Osteoblast (primary cell): ENCODE measurements around the gene FOXO3. TPM values are rescaled to one million over a fixed set of nuclear protein-coding genes. Genes with fewer than 3 reads are reported as not detected.
A peak's percentile ranks its signal among the peaks of the same experiment; 100 is the strongest.

Source experiments
- DNase-seq: peaks from one replicate; pipeline ENCODE4 v3.0.0; 2011; ENCODE audit warnings: low spot score, mixed read lengths; ENCODE audit not compliant: insufficient read length; ENCODE audit errors: missing footprints
- H2AFZ ChIP-seq: 2 replicates; pipeline ENCODE4 v1.6.0; 2011; ENCODE audit warnings: mild to moderate bottlenecking, low read length
- H3K27ac ChIP-seq: 2 replicates; pipeline ENCODE4 v1.5.1; 2011; ENCODE audit warnings: mild to moderate bottlenecking, low read depth, low read length, moderate library complexity
- H3K27me3 ChIP-seq: 2 replicates; pipeline ENCODE4 v1.6.0; 2012; ENCODE audit warnings: mild to moderate bottlenecking, control low read depth, inconsistent platforms, low read length, moderate library complexity; ENCODE audit not compliant: insufficient read depth
- H3K36me3 ChIP-seq: 2 replicates; pipeline ENCODE4 v1.5.1; 2011; ENCODE audit warnings: mild to moderate bottlenecking, low read length, control low read depth, moderate library complexity; ENCODE audit not compliant: insufficient read depth
- H3K4me1 ChIP-seq: 2 replicates; pipeline ENCODE4 v1.5.1; 2011; ENCODE audit warnings: mild to moderate bottlenecking, low read length, control low read depth, moderate library complexity; ENCODE audit not compliant: insufficient read depth
- H3K4me2 ChIP-seq: 2 replicates; pipeline ENCODE4 v1.6.0; 2011; ENCODE audit warnings: mild to moderate bottlenecking, low read length; ENCODE audit not compliant: insufficient read depth
- H3K4me3 ChIP-seq: fragments of 200-600 bp; sonication (generic); 3 replicates; pipeline ENCODE4 v1.5.1; 2012; ENCODE audit warnings: mild to moderate bottlenecking, low read length, inconsistent platforms; ENCODE audit not compliant: insufficient read depth
- H3K79me2 ChIP-seq: 2 replicates; pipeline ENCODE4 v1.6.0; 2012; ENCODE audit warnings: mild to moderate bottlenecking, low read length, control low read depth, inconsistent platforms; ENCODE audit not compliant: insufficient read depth
- H3K9me3 ChIP-seq: 2 replicates; pipeline ENCODE4 v1.5.1; 2011; ENCODE audit warnings: low read depth, low read length, control low read depth
- H4K20me1 ChIP-seq: 2 replicates; pipeline ENCODE4 v1.6.0; 2012; ENCODE audit warnings: mild to moderate bottlenecking, low read length, control low read depth; ENCODE audit not compliant: insufficient read depth
- total RNA-seq: library from RNA; depleted of rRNA; stranded (reverse); fragments of >200 nt; gene quantifications from 2 replicates; pipeline ENCODE4 v1.2.3, GENCODE V29; 2012
- TF ChIP-seq, protein P1 (sequence below): IDR thresholded peaks from 2 replicates; pipeline ENCODE4 v1.5.1; 2011; ENCODE audit warnings: mild to moderate bottlenecking, low read depth, low read length, moderate library complexity; ENCODE audit errors: extremely low read depth

The FOXO3 gene
- total RNA-seq, 1 donor: 53.2 TPM

DNA sequence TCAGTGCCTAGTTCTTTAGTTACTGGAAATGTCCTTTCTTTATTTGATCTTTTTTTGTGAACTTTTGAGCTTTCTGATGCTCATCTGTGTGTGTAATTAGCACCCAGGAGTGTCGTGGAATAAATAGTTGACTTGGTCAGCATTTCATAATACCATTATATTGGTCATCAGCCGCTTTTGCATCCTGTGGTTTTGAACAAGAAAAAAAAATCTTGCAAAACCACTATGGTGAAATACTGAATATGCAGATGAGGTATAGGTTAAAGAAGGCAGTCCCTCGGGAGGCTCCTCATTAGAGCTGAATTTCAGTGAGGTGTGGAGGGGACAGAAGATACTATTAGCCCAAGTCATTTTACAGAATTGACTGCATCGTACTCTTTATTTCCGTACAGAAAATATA is 90.1 kb downstream of the FOXO3 start:
- TF ChIP-seq, protein P1, sequence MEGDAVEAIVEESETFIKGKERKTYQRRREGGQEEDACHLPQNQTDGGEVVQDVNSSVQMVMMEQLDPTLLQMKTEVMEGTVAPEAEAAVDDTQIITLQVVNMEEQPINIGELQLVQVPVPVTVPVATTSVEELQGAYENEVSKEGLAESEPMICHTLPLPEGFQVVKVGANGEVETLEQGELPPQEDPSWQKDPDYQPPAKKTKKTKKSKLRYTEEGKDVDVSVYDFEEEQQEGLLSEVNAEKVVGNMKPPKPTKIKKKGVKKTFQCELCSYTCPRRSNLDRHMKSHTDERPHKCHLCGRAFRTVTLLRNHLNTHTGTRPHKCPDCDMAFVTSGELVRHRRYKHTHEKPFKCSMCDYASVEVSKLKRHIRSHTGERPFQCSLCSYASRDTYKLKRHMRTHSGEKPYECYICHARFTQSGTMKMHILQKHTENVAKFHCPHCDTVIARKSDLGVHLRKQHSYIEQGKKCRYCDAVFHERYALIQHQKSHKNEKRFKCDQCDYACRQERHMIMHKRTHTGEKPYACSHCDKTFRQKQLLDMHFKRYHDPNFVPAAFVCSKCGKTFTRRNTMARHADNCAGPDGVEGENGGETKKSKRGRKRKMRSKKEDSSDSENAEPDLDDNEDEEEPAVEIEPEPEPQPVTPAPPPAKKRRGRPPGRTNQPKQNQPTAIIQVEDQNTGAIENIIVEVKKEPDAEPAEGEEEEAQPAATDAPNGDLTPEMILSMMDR: no peak
- H3K27me3 ChIP-seq: no peaks in the 10 kb centered on the region
- H3K4me3 ChIP-seq: peak overlapping the region; percentile 34
- H3K4me1 ChIP-seq: peaks cover 67% of the 10 kb centered on the region
- H3K79me2 ChIP-seq: peaks cover 77% of the 10 kb centered on the region
- H2AFZ ChIP-seq: no peak overlapping the region
- H3K9me3 ChIP-seq: no peaks in the 10 kb centered on the region
- H3K36me3 ChIP-seq: no peaks in the 10 kb centered on the region
- peaks cover 27% of the 10 kb centered on the region for H4K20me1 ChIP-seq
- peak overlapping the region; percentile 96 for H3K27ac ChIP-seq
- H3K4me2 ChIP-seq: peak overlapping the region; percentile 61
- DNase-seq: no peak

DNA sequence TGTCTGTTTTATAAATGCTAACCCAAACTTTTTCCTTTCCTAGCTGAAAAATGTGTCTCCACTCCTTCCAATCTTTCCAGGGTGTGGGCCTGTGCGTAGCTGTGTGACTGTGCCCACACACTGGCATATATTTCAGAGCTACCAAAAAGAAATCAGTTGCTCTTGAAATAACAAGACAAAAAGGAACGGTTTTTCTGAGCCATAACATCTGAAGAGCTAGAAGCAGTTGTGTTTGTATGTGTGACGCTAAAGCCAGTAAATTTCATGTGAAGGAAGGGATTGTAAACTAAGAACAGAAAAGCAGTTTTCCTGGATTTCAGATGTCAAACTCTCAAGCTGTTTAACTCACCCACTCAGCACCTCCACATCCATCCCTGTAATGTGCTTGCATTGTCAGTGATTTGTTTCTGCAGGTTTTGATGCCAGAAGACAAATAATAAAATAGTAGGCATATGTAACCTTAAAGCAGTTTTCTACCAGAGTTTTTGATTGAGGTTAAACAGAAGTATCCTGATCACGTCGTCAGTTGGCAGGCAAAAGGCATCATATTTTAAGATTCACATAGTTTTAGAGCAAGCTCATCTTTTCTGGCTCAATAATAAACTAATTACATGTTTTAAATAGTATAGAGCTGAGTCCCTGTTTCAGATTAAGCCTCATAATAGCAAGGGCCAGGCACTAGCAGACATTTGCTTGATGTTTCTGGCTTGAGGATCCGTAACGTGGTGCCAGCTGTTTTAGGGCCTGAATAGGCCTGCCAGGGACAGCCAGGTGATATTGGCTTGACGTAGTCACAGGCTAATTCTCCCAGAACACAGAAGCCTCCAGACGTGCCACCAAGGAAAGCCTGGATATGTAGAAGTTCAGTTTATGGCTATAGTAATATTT is 90.9 kb downstream of the FOXO3 start:
- Histone ChIP-seq H3K27ac (peak overlapping the region; percentile 96), H3K27me3 (no peaks in the 10 kb centered on the region), H2AFZ (no peak overlapping the region), H3K4me3 (peak overlapping the region; percentile 34), H3K9me3 (no peaks in the 10 kb centered on the region), H4K20me1 (peaks cover 25% of the 10 kb centered on the region), H3K36me3 (no peaks in the 10 kb centered on the region), H3K4me1 (peaks cover 75% of the 10 kb centered on the region), H3K79me2 (peaks cover 77% of the 10 kb centered on the region), H3K4me2 (peak overlapping the region; percentile 61)
- DNase-seq: no peak
- TF ChIP-seq, protein P1: no peak

DNA sequence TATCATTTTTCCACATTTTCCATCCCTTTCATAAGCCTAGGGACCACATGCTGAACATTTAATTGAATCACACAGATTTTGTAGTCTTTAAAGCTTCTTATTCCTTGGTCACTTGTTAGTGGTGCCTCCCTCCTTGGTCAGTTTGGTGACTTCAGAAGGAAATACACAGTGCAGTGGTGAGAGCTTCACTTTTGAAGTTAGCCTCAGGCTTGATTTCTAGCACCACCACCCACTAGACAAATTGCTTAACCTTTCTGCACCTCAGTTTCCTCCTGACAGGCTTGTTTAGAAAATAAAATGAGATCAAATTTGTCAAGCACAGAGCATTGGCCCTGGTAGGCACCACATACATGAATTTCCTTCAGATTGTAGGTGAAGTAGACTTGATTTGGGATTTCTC is 91.7 kb downstream of the FOXO3 start:
- Histone ChIP-seq H3K27me3 (no peaks in the 10 kb centered on the region), H3K27ac (peak overlapping the region; percentile 96), H2AFZ (no peak overlapping the region), H3K9me3 (no peaks in the 10 kb centered on the region), H4K20me1 (peaks cover 22% of the 10 kb centered on the region), H3K79me2 (peaks cover 78% of the 10 kb centered on the region), H3K4me3 (no peak overlapping the region), H3K4me2 (peak overlapping the region; percentile 61), H3K4me1 (peaks cover 80% of the 10 kb centered on the region), H3K36me3 (no peaks in the 10 kb centered on the region)
- TF ChIP-seq, protein P1: no peak
- DNase-seq: no peak

DNA sequence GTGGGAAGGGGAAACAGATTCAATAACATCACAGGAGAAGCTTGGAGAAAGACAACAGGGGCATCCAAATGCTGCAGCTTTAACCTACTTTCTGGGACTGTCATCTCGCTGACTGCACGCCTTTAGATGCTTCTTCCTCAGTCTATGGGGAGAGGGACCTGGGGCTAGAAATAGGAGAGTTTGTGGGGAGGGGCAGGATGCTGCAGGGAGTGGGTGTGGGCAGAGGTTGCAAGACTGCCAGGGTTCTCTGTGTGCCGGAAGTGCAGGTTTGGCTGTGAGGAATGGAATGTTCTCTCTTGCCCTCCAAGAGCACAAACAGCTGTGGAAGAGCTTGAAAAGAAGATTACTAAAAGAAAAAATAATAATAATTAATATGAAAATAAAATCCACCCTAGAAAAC is 93.2 kb downstream of the FOXO3 start:
- DNase-seq: no peak
- Histone ChIP-seq H3K79me2 (peaks cover 79% of the 10 kb centered on the region), H3K4me3 (no peak overlapping the region), H4K20me1 (peaks cover 19% of the 10 kb centered on the region), H3K36me3 (no peaks in the 10 kb centered on the region), H3K4me2 (peak overlapping the region; percentile 7), H3K4me1 (peaks cover 72% of the 10 kb centered on the region), H2AFZ (no peak overlapping the region), H3K27me3 (no peaks in the 10 kb centered on the region), H3K9me3 (no peaks in the 10 kb centered on the region), H3K27ac (no peak overlapping the region)
- TF ChIP-seq, protein P1: no peak
